ENCODE results near the gene RUNDC3A.
A peak's percentile ranks its signal among the peaks of the same experiment; 100 is the strongest.
"Not testable (repeated sequence)": the region's sequence is repeated elsewhere in the genome, so short reads cannot be mapped to it uniquely, and the experiment has no call there.

Gene RUNDC3A

DNA sequence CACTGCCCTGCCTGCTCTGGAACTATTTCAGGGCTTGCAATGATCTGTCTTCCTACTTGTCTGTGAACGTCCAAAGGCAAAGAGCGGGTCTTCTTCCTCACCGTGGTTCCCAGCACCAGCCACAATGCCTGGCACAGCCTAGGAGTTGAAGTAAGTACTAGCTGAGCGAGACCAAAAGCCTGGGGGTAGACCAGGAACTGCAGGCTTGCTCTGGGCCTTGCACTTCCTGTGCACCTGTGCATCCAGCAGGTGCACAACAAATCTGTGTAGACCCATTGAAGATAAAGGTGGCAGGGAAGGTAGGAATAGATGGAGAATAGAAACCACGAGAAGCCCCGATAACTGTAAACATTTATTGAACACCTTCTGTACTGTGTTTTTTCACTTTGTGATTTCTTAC, 50.6 kb downstream of the RUNDC3A start:
- no peak for DNase-seq (ENCODE audit: low read depth in 2 of 2)

GRCh38 chr17:44359458-44360143, 51.2 kb downstream of the RUNDC3A start:
- no peak for DNase-seq (ENCODE audit: low read depth in 2 of 2)

GRCh38 chr17:44360144-44360533, 51.7 kb downstream of the RUNDC3A start:
- DNase-seq (ENCODE audit: low read depth in 2 of 2) = no peak

DNA sequence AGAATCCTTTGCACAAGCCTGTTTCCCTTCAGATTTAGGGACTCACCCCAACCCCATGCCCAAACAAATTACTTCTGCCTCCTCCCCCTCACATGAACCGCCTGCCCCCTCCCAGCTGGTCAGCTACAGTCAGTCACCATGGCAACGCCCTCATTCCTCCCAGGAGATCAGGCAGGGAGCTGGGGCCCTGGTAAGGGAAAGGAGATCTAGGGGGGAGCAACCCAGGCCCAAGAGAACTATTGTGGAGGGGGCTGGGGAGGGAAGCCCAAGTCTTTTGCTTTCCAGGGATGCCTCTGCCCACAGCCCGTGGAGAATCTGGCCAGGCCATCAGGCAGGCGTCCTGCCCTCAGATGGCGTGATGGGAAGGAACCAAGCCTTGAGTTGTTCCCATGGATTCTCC, 52.4 kb downstream of the RUNDC3A start:
- DNase-seq (ENCODE audit: low read depth in 2 of 2) = no peak

DNA sequence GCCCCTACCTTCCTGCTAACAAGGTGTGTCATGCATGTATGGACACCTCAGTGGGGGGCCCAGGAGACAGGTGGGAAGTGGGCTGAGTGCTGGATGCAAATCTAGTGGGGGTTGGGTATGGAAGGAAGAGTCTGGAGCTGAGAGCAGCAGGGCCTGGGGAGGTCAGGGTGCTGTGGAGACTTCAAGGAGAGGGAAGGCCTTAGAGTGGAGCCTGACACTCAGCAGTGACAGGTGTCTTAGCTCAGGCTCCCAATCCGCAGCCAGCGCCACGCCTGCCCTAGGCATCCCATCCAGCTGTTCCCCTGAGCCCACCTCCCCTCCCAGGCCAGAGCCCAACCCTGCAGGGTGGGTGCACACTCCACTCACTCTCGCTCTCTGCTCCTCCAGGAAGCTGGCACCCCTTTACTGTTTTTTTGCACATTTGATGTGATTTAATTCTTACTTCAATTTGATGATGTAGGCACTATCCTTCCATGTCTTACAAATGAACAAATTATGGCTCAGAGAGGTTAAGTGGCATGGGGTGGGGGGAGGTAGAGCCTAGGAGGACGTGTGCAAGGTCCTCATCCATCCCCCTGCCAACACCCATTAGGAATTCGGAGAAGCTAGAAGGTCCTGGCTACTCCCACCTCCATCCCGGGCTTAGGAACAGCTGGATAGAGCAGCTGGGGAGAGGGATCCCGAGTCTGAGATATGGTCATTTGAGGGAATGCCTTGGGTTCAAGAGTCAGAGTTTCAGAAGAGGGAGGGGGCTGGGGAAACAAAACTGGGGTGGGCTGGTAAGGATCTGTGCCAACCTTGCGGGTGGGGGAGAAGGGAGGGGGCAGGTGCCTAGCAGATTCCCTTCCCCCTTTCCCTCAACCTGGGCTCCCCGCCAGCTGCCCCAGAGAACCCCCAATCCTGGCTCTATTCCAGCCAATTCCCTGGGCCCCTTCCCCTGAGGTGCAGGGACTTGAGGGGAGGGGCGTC, 53.2 kb downstream of the RUNDC3A start:
- no peak for DNase-seq (ENCODE audit: low read depth in 2 of 2)

DNA sequence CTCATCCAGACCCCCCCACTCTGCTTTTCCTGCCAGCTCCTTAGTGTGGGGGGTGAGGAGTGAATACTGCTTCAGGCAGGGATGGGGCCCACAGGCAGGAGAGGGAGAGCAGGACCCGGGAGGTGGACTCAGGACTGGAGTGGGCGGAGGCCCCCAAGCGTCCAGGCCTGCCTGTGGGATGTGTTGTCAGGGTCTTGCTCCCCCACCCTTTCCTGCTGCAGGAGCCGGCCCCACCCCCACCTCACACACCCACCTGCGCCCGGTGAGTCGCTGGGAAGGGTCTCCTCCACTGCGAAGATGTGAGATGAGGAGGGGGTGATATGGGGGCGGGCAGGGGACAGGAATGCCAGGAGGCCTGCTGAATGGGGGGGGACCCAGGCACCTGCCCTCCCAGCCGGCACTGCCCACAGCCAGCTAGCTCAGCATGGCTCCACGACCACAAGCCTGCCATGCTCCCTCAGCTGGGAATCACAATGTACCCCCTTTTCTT, 54.1 kb downstream of the RUNDC3A start:
- no peak for DNase-seq (ENCODE audit: low read depth in 2 of 2)

DNA sequence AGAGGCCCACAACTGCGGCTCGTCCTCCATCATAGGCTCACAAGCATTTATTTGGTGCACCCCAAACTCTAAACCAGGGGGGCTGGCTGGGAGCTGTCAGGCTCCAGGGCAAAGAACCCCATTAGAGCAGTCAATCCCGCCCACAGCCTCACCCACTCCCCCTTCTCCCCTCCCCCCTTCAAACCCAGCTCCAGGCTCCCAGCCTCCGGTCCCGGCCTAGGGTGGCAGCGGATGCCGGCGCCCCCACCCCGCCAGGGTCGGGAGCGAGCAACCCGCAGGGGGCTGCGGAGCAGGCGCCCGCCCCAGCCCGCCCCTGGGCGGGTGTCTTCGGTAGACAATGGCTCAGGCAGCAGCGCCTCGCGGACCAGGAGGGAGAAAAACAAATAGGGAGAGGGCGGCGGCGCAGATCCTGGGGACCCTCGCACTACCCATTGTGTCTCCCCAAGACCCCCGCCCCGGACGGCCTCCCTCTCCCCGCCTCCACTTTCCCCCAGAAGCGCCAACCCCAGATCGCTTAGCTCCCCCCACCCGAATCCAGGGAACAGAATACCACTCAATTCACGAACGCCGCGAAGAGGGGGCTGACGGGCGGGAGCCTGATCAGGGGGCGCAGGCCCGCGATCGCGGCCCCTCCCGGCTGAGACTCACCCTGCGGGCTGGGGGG, 54.7 kb downstream of the RUNDC3A start:
- no peak for DNase-seq (ENCODE audit: low read depth in 2 of 2)

- DNase-seq (ENCODE audit: low read depth in 2 of 2) = peak; percentile 27 to 37
Measured at GRCh38 chr17:44363613-44364159, 55.3 kb downstream of the RUNDC3A start, which contains the start of gene FAM171A2. Gene FAM171A2 (minus strand): TSS chr17:44363853. CDS start chr17:44363714, 139 bp downstream.

GRCh38 chr17:44365051-44365450, 56.6 kb downstream of the RUNDC3A start:
- not testable (repeated sequence) for DNase-seq (ENCODE audit: low read depth in 2 of 2)

GRCh38 chr17:44367231-44367979, 59.0 kb downstream of the RUNDC3A start:
- no peak for DNase-seq (ENCODE audit: low read depth in 2 of 2)

All from stimulated activated CD8-positive, alpha-beta memory T cell treated with anti-CD3 and anti-CD28 coated beads, Interleukin-7, amount 100 ng/mL, for 1 hour (primary cell).